ENCODE measurements around the gene SH3RF1. TPM values are rescaled to one million over a fixed set of nuclear protein-coding genes. Genes with fewer than 3 reads are reported as not detected.

SH3RF1 gene
- total RNA-seq, 1 experiment from 2014 or later, result 16.6 TPM

GRCh38 chr4:169188204-169188603, 82.6 kb downstream of the SH3RF1 start:
- DNase-seq (ENCODE audit: low spot score), result no peak
- TF ChIP-seq NFATC4 (CRISPR knock-in tag; IDR thresholded peaks at IDR 0.05) (no peak), ETV6 (CRISPR knock-in tag; IDR thresholded peaks at IDR 0.05) (no peak), STAT6 (CRISPR knock-in tag; conservative IDR thresholded peaks at IDR 0.05; ENCODE audit: low read depth) (no peak), ATF1 (CRISPR knock-in tag; IDR thresholded peaks at IDR 0.05) (no peak), NR2C2 (CRISPR knock-in tag; IDR thresholded peaks at IDR 0.05) (no peak), E2F5 (CRISPR knock-in tag; IDR thresholded peaks at IDR 0.05) (no peak), IRF1 (CRISPR knock-in tag; IDR thresholded peaks at IDR 0.05) (no peak), NFE2L1 (CRISPR knock-in tag; IDR thresholded peaks at IDR 0.05) (no peak), FOXK1 (CRISPR knock-in tag; IDR thresholded peaks at IDR 0.05) (no peak), GTF2I (CRISPR knock-in tag; conservative IDR thresholded peaks at IDR 0.05) (no peak)
- TF ChIP-seq, protein P1, sequence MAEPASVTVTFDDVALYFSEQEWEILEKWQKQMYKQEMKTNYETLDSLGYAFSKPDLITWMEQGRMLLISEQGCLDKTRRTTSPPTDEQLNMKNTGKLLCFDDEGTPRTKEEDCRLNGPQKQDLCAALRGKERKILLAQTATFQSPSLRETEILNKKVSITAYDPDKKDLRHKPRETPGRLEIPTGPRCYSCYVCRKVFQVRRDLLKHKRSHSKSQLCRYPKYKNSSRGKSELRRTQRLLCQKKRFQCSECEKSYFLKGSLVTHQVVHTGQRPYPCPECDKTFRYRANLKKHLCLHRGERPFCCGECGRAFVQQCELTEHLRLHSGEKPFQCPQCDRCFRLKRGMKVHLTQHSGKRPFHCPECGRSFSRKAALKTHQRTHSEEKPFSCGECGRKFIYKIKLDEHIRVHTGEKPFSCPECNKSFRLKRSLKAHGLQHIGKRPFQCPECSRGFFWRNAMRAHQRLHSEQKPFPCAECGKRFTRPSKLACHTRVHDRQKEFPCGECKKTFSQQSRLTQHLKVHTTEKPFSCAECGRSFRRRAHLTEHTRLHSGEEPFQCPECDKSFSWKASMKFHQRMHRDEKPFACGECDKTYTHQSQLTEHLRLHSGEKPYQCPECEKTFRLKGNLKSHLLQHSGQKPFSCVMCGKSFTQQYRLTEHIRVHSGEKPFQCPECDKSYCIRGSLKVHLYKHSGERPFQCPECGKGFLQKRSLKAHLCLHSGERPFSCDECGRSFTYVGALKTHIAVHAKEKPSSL (CRISPR knock-in tag; conservative IDR thresholded peaks at IDR 0.05), result no peak
- TF ChIP-seq, protein P2, sequence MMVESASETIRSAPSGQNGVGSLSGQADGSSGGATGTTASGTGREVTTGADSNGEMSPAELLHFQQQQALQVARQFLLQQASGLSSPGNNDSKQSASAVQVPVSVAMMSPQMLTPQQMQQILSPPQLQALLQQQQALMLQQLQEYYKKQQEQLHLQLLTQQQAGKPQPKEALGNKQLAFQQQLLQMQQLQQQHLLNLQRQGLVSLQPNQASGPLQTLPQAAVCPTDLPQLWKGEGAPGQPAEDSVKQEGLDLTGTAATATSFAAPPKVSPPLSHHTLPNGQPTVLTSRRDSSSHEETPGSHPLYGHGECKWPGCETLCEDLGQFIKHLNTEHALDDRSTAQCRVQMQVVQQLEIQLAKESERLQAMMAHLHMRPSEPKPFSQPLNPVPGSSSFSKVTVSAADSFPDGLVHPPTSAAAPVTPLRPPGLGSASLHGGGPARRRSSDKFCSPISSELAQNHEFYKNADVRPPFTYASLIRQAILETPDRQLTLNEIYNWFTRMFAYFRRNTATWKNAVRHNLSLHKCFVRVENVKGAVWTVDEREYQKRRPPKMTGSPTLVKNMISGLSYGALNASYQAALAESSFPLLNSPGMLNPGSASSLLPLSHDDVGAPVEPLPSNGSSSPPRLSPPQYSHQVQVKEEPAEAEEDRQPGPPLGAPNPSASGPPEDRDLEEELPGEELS (CRISPR knock-in tag; IDR thresholded peaks at IDR 0.05), result no peak
- Mint-ChIP-seq H3K27me3 (ENCODE audit: low read depth) (no peaks in the 10 kb centered on the region), H3K27ac (no peak overlapping the region), H3K4me1 (peaks cover 41% of the 10 kb centered on the region), H3K4me3 (no peak overlapping the region), H3K9me3 (no peaks in the 10 kb centered on the region), H3K36me3 (no peaks in the 10 kb centered on the region)
- ATAC-seq, result no peak
- ChIA-PET CTCF (no interaction called here), POLR2A (no interaction called here)

- H3K9me3 Mint-ChIP-seq, result no peaks in the 10 kb centered on the region
- peaks cover 37% of the 10 kb centered on the region for H3K4me1 Mint-ChIP-seq
- ChIA-PET POLR2A (interaction anchor here (0.6 kb wide), 1 partner anchor 178 kb away, joined by 3 read pairs; no protein-coding TSS in a partner anchor), CTCF (interaction anchor here (1.2 kb wide), 1 partner anchor 32 kb away, joined by 4 read pairs; no protein-coding TSS in a partner anchor)
- no peaks in the 10 kb centered on the region for H3K27me3 Mint-ChIP-seq (ENCODE audit: low read depth)
- DNase-seq (ENCODE audit: low spot score), result no peak
- peak; percentile 55 for ATAC-seq
- no peaks in the 10 kb centered on the region for H3K36me3 Mint-ChIP-seq
- H3K4me3 Mint-ChIP-seq, result no peak overlapping the region
- peak overlapping the region; percentile 15; the same call in 1 of the 2 replicates for H3K27ac Mint-ChIP-seq
- TF ChIP-seq JAZF1 (CRISPR knock-in tag; IDR thresholded peaks at IDR 0.05) (no peak), NFYB (CRISPR knock-in tag; conservative IDR thresholded peaks at IDR 0.05; ENCODE audit: low read depth) (no peak), HMGXB4 (CRISPR knock-in tag; IDR thresholded peaks at IDR 0.05) (no peak), AFF4 (CRISPR knock-in tag; IDR thresholded peaks at IDR 0.05; ENCODE audit: borderline replicate concordance) (no peak), CREB1 (CRISPR knock-in tag; IDR thresholded peaks at IDR 0.05) (no peak), KAT7 (CRISPR knock-in tag; IDR thresholded peaks at IDR 0.05; ENCODE audit: borderline replicate concordance) (no peak), TEAD4 (CRISPR knock-in tag; IDR thresholded peaks at IDR 0.05) (no peak)
- TF ChIP-seq, protein P3, sequence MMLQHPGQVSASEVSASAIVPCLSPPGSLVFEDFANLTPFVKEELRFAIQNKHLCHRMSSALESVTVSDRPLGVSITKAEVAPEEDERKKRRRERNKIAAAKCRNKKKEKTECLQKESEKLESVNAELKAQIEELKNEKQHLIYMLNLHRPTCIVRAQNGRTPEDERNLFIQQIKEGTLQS (CRISPR knock-in tag; conservative IDR thresholded peaks at IDR 0.05), result no peak
Observed at GRCh38 chr4:169185133-169185956, 85.4 kb downstream of the SH3RF1 start.
